CD14-positive monocyte (primary cell): ENCODE measurements around the gene ABCD2. TPM values are rescaled to one million over a fixed set of nuclear protein-coding genes. Genes with fewer than 3 reads are reported as not detected.

Experiments
- DNase-seq, 3 donors: peaks; one replicate each; pipeline ENCODE4 v3.0.0-alpha.2; 2011 to 2022
- H2AFZ ChIP-seq: 2 replicates; pipeline ENCODE4 v1.6.0; 2012; ENCODE audit warnings: mild to moderate bottlenecking, low read depth, low read length, inconsistent platforms; ENCODE audit not compliant: insufficient read depth, poor library complexity, severe bottlenecking
- H3K27ac ChIP-seq, 2 donors: 1 replicate in 1 of 2; 2 replicates in 1 of 2; pipeline ENCODE4 v1.5.1; 2012 to 2013; ENCODE audit warnings: low read length in 2 of 2, control low read depth in 1 of 2, inconsistent platforms in 1 of 2, low read depth in 1 of 2, mild to moderate bottlenecking in 1 of 2
- H3K27me3 ChIP-seq, 2 donors: one replicate each; pipeline versions ENCODE4 v1.6.0 to v1.6.1; 2011 to 2013; ENCODE audit warnings: low read length in 2 of 2; ENCODE audit not compliant: control insufficient read depth in 2 of 2, insufficient read depth in 2 of 2
- H3K36me3 ChIP-seq, 2 donors: replicated peaks in 1 of 2; 1 replicate in 1 of 2; 2 replicates in 1 of 2; pipeline versions ENCODE4 v1.5.1 to v1.6.1; 2012 to 2013; ENCODE audit warnings: low read length in 2 of 2, control low read depth in 1 of 2, inconsistent platforms in 1 of 2, mild to moderate bottlenecking in 1 of 2; ENCODE audit not compliant: insufficient read depth in 2 of 2, control insufficient read depth in 1 of 2
- H3K4me1 ChIP-seq, 2 donors: 1 replicate in 1 of 2; 2 replicates in 1 of 2; pipeline versions ENCODE4 v1.5.1 to v1.6.1; 2012 to 2013; ENCODE audit warnings: low read length in 2 of 2, control low read depth in 1 of 2, inconsistent platforms in 1 of 2, mild to moderate bottlenecking in 1 of 2, moderate library complexity in 1 of 2; ENCODE audit not compliant: insufficient read depth in 2 of 2, control insufficient read depth in 1 of 2
- H3K4me2 ChIP-seq: replicated peaks from 2 replicates; pipeline ENCODE3; 2012; ENCODE audit warnings: low read length, moderate library complexity, mild to moderate bottlenecking; ENCODE audit not compliant: poor library complexity, severe bottlenecking; ENCODE audit errors: extremely low read depth
- H3K4me3 ChIP-seq, 3 experiments: fragments of 200-600 bp in 1 of 3; sonication (generic) in 1 of 3; replicated peaks in 1 of 3; 1 replicate in 2 of 3; 2 replicates in 1 of 3; pipeline ENCODE4 v1.5.1; 2011 to 2013; ENCODE audit warnings: low read length in 3 of 3, mild to moderate bottlenecking in 3 of 3, control low read depth in 2 of 3, low read depth in 2 of 3, inconsistent platforms in 1 of 3, moderate library complexity in 1 of 3
- H3K79me2 ChIP-seq: 2 replicates; pipeline ENCODE4 v1.6.0; 2012; ENCODE audit warnings: mild to moderate bottlenecking, control low read depth, inconsistent platforms, low read length, moderate library complexity; ENCODE audit not compliant: insufficient read depth
- H3K9ac ChIP-seq: 2 replicates; pipeline ENCODE4 v1.6.0; 2017; ENCODE audit warnings: low read length, mild to moderate bottlenecking; ENCODE audit not compliant: insufficient read depth, poor library complexity, severe bottlenecking
- H3K9me3 ChIP-seq, 2 donors: replicated peaks in 1 of 2; 1 replicate in 1 of 2; 2 replicates in 1 of 2; pipeline versions ENCODE4 v1.5.1 to v1.6.1; 2012 to 2013; ENCODE audit warnings: low read length in 2 of 2, control low read depth in 1 of 2; ENCODE audit not compliant: control insufficient read depth in 1 of 2, insufficient read depth in 1 of 2
- H4K20me1 ChIP-seq: 2 replicates; pipeline ENCODE4 v1.6.0; 2012; ENCODE audit warnings: mild to moderate bottlenecking, low read length, control low read depth, moderate library complexity; ENCODE audit not compliant: insufficient read depth
- H3K27ac Mint-ChIP-seq, 7 donors: one replicate each; pipeline ENCODE4 v1.8.0; 2020; ENCODE audit warnings: mild to moderate bottlenecking in 7 of 7, mixed read lengths in 7 of 7, moderate library complexity in 6 of 7, inconsistent platforms in 2 of 7
- H3K27me3 Mint-ChIP-seq, 3 donors: one replicate each; pipeline ENCODE4 v1.8.0; 2021 to 2022; ENCODE audit warnings: low read depth in 3 of 3, mild to moderate bottlenecking in 3 of 3, mixed read lengths in 3 of 3, moderate library complexity in 3 of 3, inconsistent platforms in 1 of 3
- H3K36me3 Mint-ChIP-seq, 2 donors: one replicate each; pipeline ENCODE4 v1.8.0; 2020; ENCODE audit warnings: mixed read lengths in 2 of 2, inconsistent platforms in 1 of 2, mild to moderate bottlenecking in 1 of 2
- H3K4me1 Mint-ChIP-seq: one replicate; pipeline ENCODE4 v1.8.0; 2020; ENCODE audit warnings: mild to moderate bottlenecking, mixed read lengths
- H3K4me3 Mint-ChIP-seq, 2 donors: one replicate each; pipeline ENCODE4 v1.8.0; 2020; ENCODE audit warnings: mild to moderate bottlenecking in 2 of 2, mixed read lengths in 2 of 2, moderate library complexity in 1 of 2
- H3K9me3 Mint-ChIP-seq, 7 donors: one replicate each; pipeline ENCODE4 v1.8.0; 2020 to 2022; ENCODE audit warnings: mixed read lengths in 7 of 7, mild to moderate bottlenecking in 6 of 7, moderate library complexity in 6 of 7, inconsistent platforms in 2 of 7
- WGBS: methylation state at CpG from one replicate; pipeline ENCODE4 v1.1.5; 2013; ENCODE audit warnings: missing lambda C conversion rate; ENCODE audit not compliant: insufficient coverage; 5-methylcytosine and 5-hydroxymethylcytosine counted together
- intact Hi-C, 2 donors: fragments of 100-400 bp; cut with micrococcal nuclease; formaldehyde crosslinking; loops; one replicate each; pipeline versions ENCODE4 v1.15.0 to v1.15.1; 2023
- polyA plus RNA-seq, 3 donors: library from polyadenylated mRNA; depleted of rRNA in 1 of 3; unstranded in 2 of 3; stranded (reverse) in 1 of 3; fragments of 300-500 nt in 2 of 3; fragments of >200 nt in 1 of 3; fragmentation: Illumina TruSeq in 2 of 3; gene quantifications; 1 replicate in 2 of 3; 2 replicates in 1 of 3; pipeline ENCODE4 v1.2.3, GENCODE V29; 2012 to 2021
- TF ChIP-seq, protein P1 (sequence below): fragments of 200-600 bp; IDR thresholded peaks from one replicate; pipeline ENCODE4 v1.8.0; 2022; ENCODE audit warnings: antibody characterized with exemption, mild to moderate bottlenecking

Gene ABCD2
- polyA plus RNA-seq, 3 donors, result not detected

DNA sequence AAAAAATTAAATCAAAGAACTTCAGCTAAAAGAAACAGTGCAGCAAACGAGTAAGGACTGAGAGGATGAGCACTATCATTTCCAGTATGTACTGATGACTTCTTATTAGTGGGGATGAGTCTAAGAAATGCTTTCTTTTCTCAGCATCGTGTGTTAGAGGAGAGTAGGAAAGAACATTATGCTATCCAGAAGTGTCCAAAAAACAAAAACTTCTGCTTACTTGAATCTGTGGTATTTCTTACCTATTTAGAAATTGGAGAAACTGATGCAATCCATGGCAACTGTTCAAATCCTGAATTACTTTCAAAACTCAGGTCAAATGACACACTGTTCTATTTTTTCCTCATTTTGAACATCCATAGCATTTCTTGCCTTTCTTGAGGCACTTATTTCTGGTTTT lies 23.7 kb downstream of the ABCD2 start:
- no peaks in the 10 kb centered on the region for H3K27me3 ChIP-seq
- no peak overlapping the region for H3K9ac ChIP-seq
- intact Hi-C loops, result no loop called here
- Mint-ChIP-seq H3K4me3 (no peak overlapping the region), H3K27me3 (peaks cover 0 to 1% (median 0%) of the 10 kb centered on the region in 3 donors), H3K9me3 (no peaks in the 10 kb centered on the region), H3K27ac (no peak overlapping the region), H3K4me1 (no peaks in the 10 kb centered on the region), H3K36me3 (no peaks in the 10 kb centered on the region)
- no peak overlapping the region for H3K27ac ChIP-seq
- H2AFZ ChIP-seq, result no peak overlapping the region
- no peaks in the 10 kb centered on the region for H3K9me3 ChIP-seq
- no peaks in the 10 kb centered on the region for H3K4me1 ChIP-seq
- H3K4me2 ChIP-seq, result no peak overlapping the region
- no peaks in the 10 kb centered on the region for H3K36me3 ChIP-seq
- TF ChIP-seq, protein P1, sequence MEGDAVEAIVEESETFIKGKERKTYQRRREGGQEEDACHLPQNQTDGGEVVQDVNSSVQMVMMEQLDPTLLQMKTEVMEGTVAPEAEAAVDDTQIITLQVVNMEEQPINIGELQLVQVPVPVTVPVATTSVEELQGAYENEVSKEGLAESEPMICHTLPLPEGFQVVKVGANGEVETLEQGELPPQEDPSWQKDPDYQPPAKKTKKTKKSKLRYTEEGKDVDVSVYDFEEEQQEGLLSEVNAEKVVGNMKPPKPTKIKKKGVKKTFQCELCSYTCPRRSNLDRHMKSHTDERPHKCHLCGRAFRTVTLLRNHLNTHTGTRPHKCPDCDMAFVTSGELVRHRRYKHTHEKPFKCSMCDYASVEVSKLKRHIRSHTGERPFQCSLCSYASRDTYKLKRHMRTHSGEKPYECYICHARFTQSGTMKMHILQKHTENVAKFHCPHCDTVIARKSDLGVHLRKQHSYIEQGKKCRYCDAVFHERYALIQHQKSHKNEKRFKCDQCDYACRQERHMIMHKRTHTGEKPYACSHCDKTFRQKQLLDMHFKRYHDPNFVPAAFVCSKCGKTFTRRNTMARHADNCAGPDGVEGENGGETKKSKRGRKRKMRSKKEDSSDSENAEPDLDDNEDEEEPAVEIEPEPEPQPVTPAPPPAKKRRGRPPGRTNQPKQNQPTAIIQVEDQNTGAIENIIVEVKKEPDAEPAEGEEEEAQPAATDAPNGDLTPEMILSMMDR, result no peak
- no peaks in the 10 kb centered on the region for H4K20me1 ChIP-seq
- no peaks in the 10 kb centered on the region for H3K79me2 ChIP-seq
- H3K4me3 ChIP-seq, result no peak overlapping the region
- whole genome bisulfite sequencing, result no CpG with 5 or more reads among the region's 2 CpGs
- DNase-seq, result no peak

DNA sequence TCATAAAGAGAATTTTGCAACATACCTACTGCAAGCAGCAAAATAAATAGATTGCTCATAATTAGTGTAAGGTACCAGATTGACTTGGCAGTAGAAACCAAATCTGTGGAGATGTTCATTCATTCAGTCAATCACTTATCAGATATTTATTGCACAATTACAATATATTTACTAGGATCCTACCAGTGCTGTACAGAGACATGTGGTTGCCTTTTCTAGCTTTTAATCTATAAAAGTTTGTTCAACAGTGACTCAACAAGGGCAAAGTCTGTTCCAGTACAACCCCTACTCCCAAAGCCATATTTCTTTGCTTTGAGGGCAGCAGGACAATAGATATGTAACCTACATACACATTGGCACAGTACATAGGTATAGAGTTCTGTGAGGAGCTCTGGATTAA lies 27.3 kb downstream of the ABCD2 start:
- Mint-ChIP-seq H3K4me3 (no peak overlapping the region), H3K4me1 (no peaks in the 10 kb centered on the region), H3K9me3 (no peaks in the 10 kb centered on the region), H3K27me3 (peaks cover 0 to 3% (median 0%) of the 10 kb centered on the region in 3 donors), H3K27ac (no peak overlapping the region), H3K36me3 (no peaks in the 10 kb centered on the region)
- H3K27me3 ChIP-seq, result no peaks in the 10 kb centered on the region
- no peak overlapping the region for H3K4me3 ChIP-seq
- H3K36me3 ChIP-seq, result no peaks in the 10 kb centered on the region
- H3K79me2 ChIP-seq, result no peaks in the 10 kb centered on the region
- intact Hi-C loops, result no loop called here
- no peak for DNase-seq
- no peak overlapping the region for H3K27ac ChIP-seq
- no peak overlapping the region for H2AFZ ChIP-seq
- no peak overlapping the region for H3K9ac ChIP-seq
- no peaks in the 10 kb centered on the region for H3K4me1 ChIP-seq
- no peaks in the 10 kb centered on the region for H3K9me3 ChIP-seq
- H4K20me1 ChIP-seq, result no peaks in the 10 kb centered on the region
- H3K4me2 ChIP-seq, result no peak overlapping the region
- TF ChIP-seq, protein P1, result no peak
